NB4 (cell line): ENCODE data around the gene APPL2.
"Not testable (repeated sequence)": the region's sequence is repeated elsewhere in the genome, so short reads cannot be mapped to it uniquely, and the experiment has no call there.

Experiments used
- DNase-seq: peaks from one replicate; pipeline ENCODE4 v3.0.0; 2010; ENCODE audit warnings: low read depth
- H3K4me3 ChIP-seq: one replicate; pipeline ENCODE4 v1.5.1; 2011; ENCODE audit warnings: mild to moderate bottlenecking, low read depth, low read length, moderate library complexity
- MYC ChIP-seq: IDR thresholded peaks from 2 replicates; pipeline ENCODE4 v1.6.1; 2011; ENCODE audit warnings: low read depth, low read length
- POLR2A ChIP-seq: IDR thresholded peaks from 2 replicates; pipeline ENCODE4 v1.6.1; 2011; ENCODE audit warnings: mild to moderate bottlenecking; ENCODE audit not compliant: insufficient read length; ENCODE audit errors: extremely low read depth
- TF ChIP-seq, protein P1 (sequence below): IDR thresholded peaks from 2 replicates; pipeline ENCODE4 v1.6.1; 2011; ENCODE audit warnings: low read depth, low read length
- TF ChIP-seq, protein P2 (sequence below): IDR thresholded peaks from one replicate; pipeline ENCODE4 v1.5.1; 2012; ENCODE audit warnings: low read depth, low read length

Gene APPL2

DNA sequence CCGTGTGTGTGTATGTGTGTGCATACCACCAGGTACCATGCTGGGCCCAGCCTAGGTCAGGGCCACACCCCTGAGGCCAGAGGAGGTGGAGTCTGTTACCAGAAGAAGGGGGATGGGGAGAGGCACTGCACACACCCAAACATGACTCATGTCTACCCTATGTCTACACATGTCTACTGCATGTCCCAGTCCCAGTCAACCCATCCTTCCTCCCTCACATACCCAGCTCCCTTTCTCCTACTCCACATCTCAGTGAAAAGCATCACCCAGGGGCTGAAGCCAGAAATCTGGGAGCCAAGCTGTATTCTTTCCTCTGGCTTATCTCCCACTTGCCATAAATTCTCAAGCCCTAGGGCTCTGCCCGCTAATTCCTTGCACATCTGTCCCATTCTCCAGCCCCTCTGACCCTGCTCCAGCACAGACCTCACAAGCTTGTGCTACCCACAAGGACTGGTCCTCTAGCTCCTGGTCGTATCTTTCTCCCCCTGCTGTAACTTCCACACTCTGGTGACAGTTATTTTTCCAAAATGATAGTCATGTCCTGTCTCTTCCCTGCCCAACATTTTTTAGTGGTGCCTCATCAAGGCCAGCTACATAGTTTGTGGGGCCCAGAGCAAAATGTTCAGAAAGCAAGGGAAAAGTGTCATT lies 18.0 kb upstream of the APPL2 start:
- no peak overlapping the region for H3K4me3 ChIP-seq
- TF ChIP-seq, protein P1, sequence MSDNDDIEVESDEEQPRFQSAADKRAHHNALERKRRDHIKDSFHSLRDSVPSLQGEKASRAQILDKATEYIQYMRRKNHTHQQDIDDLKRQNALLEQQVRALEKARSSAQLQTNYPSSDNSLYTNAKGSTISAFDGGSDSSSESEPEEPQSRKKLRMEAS: no peak
- TF ChIP-seq POLR2A (no peak), MYC (no peak)
- TF ChIP-seq, protein P2, sequence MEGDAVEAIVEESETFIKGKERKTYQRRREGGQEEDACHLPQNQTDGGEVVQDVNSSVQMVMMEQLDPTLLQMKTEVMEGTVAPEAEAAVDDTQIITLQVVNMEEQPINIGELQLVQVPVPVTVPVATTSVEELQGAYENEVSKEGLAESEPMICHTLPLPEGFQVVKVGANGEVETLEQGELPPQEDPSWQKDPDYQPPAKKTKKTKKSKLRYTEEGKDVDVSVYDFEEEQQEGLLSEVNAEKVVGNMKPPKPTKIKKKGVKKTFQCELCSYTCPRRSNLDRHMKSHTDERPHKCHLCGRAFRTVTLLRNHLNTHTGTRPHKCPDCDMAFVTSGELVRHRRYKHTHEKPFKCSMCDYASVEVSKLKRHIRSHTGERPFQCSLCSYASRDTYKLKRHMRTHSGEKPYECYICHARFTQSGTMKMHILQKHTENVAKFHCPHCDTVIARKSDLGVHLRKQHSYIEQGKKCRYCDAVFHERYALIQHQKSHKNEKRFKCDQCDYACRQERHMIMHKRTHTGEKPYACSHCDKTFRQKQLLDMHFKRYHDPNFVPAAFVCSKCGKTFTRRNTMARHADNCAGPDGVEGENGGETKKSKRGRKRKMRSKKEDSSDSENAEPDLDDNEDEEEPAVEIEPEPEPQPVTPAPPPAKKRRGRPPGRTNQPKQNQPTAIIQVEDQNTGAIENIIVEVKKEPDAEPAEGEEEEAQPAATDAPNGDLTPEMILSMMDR: no peak
- no peak for DNase-seq

DNA sequence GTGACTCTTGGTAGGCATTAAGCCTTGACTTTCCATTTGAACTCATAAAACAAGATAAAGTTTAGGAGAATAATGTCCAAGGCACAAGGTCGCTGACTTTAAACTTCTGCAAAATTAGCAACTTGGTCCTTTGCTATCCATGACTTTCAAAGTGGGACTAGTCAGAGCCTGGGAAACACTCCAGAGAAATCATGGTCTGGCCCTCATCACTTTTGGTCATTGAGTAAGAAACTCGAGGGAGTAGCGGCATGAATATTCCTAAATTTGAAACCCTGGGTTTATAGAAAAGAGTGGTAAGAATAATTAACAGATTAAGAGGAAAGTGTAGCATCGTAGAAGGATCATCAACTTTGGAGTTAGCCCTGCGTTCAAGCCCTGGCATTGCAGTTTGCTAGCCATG lies 16.9 kb upstream of the APPL2 start:
- no peak for TF ChIP-seq MYC
- TF ChIP-seq, protein P2: no peak
- TF ChIP-seq POLR2A: no peak
- TF ChIP-seq, protein P1: no peak
- H3K4me3 ChIP-seq: no peak overlapping the region
- no peak for DNase-seq

DNA sequence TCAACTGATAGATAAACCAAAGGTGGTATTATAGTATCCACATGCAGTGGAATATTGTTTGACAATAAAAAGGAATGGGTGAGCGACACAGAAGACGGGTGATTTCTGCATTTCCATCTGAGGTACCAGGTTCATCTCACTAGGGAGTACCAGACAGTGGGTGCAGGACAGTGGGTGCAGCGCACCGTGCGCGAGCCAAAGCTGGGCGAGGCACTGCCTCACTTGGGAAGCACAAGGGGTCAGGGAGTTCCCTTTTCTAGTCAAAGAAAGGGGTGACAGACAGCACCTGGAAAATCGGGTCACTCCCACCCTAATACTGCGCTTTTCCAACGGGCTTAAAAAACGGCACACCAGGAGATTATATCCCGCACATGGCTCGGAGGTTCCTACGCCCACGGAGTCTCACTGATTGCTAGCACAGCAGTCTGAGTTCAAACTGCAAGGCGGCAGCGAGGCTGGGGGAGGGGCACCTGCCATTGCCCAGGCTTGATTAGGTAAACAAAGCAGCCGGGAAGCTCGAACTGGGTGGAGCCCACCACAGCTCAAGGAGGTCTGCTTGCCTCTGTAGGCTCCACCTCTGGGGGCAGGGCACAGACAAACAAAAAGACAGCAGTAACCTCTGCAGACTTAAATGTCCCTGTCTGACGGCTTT lies 9.9 kb upstream of the APPL2 start:
- not testable (repeated sequence) for DNase-seq, H3K4me3 ChIP-seq

DNA sequence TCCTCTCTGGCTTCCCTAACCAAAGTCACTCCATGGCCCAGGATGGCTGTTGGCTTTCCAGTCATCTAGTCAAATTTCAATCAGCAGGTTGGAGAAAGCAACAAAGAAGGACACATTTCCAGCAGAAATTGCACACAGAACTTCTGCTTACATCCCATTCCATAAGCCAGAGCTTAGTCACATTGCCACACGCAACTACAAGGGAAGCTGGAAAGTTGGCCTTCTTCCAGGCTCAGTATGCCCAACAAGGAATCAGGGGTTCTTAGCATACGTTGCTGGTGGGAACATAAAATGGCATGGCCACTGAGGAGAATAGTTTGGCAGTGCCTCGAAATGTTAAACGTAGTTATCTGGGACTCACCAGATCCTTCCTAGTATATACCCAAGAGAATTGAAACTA lies 9.3 kb upstream of the APPL2 start:
- TF ChIP-seq, protein P2: no peak
- TF ChIP-seq, protein P1: no peak
- no peak for TF ChIP-seq POLR2A
- no peak for TF ChIP-seq MYC
- no peak overlapping the region for H3K4me3 ChIP-seq
- no peak for DNase-seq

DNA sequence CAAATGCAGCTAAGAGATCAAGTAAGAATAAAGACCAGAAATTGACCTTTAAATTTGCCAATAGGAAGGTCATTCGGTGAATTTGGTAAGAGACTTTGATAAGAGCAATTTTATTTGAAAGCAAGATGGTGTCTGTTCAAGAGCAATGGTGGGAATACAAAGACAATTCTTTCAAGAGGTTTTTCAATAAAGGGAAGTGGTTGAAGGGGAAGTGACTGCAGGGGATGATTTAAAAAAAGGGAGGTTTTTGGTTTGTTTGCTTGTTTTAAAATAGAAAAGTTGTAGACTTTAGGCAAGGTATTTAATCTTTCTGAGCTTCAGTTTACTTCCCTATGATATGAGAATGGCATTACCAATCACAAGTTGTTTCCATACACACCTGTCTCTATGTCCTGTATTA lies 4.3 kb upstream of the APPL2 start:
- DNase-seq: peak; percentile 63
- TF ChIP-seq MYC (no peak), POLR2A (no peak)
- TF ChIP-seq, protein P2: no peak
- TF ChIP-seq, protein P1: no peak
- no peak overlapping the region for H3K4me3 ChIP-seq

DNA sequence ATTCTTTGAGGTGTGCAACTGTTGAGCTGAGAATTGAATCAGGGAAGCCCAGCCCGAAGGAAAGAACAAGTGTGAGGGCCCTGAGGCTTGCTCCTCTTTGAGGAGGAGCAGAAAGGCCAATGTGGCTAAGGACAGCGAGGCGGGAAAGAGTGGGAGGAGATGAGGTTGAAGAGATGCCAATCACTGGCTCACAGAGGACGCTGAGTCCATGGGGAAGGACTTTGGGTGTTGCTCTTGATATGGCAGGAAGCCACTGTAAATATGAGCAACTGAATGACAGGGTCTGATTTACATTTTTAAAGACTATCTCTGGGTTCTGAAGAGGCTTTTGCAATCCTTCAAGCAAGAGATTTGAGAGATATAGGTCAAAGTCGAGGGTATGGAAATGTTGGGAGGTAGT lies 3.3 kb upstream of the APPL2 start:
- TF ChIP-seq, protein P1: no peak
- TF ChIP-seq MYC (no peak), POLR2A (no peak)
- TF ChIP-seq, protein P2: no peak
- no peak overlapping the region for H3K4me3 ChIP-seq
- DNase-seq: no peak
